ENCODE results near the gene TTC12.

DNA sequence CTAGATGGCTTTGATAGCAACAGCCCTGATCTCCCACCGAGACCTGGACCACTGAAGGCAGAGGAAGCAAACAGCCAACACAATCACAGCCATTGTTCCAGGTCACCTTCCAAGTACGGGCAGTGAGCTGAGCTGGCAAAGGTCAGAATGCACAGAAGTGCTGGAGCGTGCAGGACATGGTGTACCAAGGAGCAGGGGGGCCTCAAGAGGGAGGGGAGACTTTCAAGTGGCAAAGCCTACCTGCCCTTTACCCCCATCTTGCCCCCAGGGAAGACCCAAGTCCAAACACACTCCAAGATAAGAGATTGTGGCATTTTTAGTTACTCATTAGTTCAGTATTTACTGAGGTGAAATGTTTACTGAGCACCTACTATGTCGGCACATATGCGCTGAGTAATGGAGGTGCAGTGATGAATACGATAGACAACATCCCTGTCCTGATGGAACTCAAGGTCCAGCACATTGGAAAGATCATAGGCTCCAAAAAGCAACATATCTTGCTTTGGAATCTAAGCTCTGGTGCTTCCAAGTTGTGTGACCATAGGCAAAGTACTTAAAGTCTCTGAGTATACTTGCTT, 26.0 kb upstream of the TTC12 start:
- no peak for TF ChIP-seq RFXAP (CRISPR knock-in tag; IDR thresholded peaks at IDR 0.05; ENCODE audit: borderline replicate concordance)
- TF ChIP-seq HOXA7 (CRISPR knock-in tag; IDR thresholded peaks at IDR 0.05): no peak
- no peak for TF ChIP-seq RBM39 (IDR thresholded peaks at IDR 0.05; ENCODE audit: low read depth, low read length, poor library complexity, severe bottlenecking)
- TF ChIP-seq MAFF (IDR thresholded peaks at IDR 0.05; ENCODE audit: low read depth, low read length): no peak

All from HepG2 (cell line).